ENCODE results near the gene LCE3B.
"Not testable (repeated sequence)": the region's sequence is repeated elsewhere in the genome, so short reads cannot be mapped to it uniquely, and the experiment has no call there.

LCE3B gene, protein sequence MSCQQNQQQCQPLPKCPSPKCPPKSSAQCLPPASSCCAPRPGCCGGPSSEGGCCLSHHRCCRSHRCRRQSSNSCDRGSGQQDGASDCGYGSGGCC

DNA sequence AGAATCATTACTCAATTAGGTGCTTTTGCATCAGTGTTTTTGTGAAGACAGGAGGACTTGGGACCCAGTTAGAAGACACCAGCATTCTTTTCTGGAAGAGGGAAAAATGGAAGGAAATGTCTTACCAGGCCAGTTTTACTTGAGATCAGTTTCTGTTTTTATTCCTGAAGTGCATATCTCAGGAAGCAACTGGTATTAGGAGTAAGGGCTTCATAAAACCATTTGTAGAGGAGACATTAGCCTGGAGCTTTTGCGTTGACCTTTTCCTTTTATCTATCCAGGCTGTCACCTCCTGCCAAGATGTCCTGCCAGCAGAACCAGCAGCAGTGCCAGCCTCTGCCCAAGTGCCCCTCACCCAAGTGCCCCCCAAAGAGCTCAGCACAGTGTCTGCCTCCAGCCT lies at the start of gene LCE3B:
LCE3B (plus strand) TSS at position 301 of the 400 bp plus-strand sequence; CDS start at position 301, 0 bp downstream.
- in situ Hi-C loops (cut with HindIII; ENCODE audit: low sequenced_read_pairs): no loop called here

GRCh38 chr1:152565115-152565514 lies 48.5 kb upstream of the LCE3B start:
- in situ Hi-C loops (cut with HindIII; ENCODE audit: low sequenced_read_pairs): no loop called here

- in situ Hi-C loops (cut with HindIII; ENCODE audit: low sequenced_read_pairs): no loop called here
Observed at GRCh38 chr1:152565535-152566215, 47.9 kb upstream of the LCE3B start.

GRCh38 chr1:152566681-152567080 lies 46.9 kb upstream of the LCE3B start, which contains the start of gene LCE3E:
Gene LCE3E (minus strand): TSS chr1:152566780. CDS start chr1:152566208, 572 bp downstream.
- in situ Hi-C loops (cut with HindIII; ENCODE audit: low sequenced_read_pairs): no loop called here

DNA sequence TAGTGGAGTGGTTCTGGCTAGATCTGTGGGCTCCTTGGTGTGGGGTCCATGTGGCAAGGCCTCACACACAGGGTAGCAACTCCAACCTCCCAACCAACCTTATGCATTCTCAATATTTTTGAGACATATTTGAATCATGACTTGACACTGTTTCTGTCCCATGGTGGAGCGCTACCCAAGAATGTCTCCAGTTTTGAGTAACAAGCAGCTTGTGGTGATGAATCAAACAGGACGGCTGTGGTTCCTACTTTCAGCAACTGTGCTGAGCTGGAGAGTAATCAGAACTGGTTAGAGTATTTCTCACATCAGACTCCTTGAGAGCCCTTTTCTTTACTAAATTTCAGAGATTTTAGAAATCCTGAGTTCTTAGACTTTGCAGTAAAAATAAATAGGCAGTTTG lies 36.4 kb upstream of the LCE3B start:
- in situ Hi-C loops (cut with HindIII; ENCODE audit: low sequenced_read_pairs): no loop called here

DNA sequence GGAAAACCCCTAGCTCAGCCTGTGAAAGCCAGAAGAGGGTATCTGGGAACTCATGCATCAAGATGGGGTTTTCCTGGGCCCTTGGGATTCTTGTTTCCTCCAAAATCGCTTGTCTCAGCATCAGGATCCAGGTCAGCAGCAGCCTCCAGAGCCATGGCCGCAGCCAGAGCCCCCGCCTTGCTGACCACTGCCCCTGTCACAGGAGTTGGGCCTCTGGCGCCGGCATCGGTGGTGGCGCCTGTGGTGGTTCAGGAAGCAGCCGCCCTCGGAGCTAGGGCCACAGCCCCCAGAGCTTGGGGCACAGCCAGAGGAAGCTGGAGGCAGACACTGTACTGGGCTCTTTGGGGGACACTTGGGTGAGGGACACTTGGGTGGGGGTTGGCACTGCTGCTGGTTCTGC lies 34.1 kb upstream of the LCE3B start:
- in situ Hi-C loops (cut with HindIII; ENCODE audit: low sequenced_read_pairs): not testable (repeated sequence)

DNA sequence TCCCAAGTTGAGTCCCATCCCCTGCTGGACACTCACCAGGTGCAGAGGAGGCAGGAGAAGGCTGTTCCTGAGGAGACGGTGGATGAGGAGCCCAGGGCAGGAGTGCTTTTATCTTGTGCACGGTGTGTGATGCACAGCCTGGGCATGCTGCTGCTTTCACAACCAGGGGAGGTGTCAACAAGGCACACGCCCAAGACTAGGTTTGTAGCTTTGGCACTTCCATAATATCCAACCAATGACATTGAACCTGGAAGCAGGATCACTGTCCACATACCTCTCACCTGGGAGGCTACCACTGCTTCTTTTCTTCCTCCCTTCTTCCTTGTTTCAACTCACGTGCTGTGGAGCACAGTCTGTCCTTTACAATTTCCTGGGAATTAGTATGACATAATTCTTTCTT lies 33.2 kb upstream of the LCE3B start, which contains the start of gene LCE3D:
LCE3D (minus strand) TSS at position 84 of the 400 bp plus-strand sequence. CDS start 580 bp downstream, outside the sequence.
- in situ Hi-C loops (cut with HindIII; ENCODE audit: low sequenced_read_pairs): no loop called here

- in situ Hi-C loops (cut with HindIII; ENCODE audit: low sequenced_read_pairs): no loop called here
Observed at GRCh38 chr1:152582647-152583046, 31.0 kb upstream of the LCE3B start.

GRCh38 chr1:152585586-152585985 lies 28.0 kb upstream of the LCE3B start:
- in situ Hi-C loops (cut with HindIII; ENCODE audit: low sequenced_read_pairs): no loop called here

GRCh38 chr1:152596986-152597385 lies 16.6 kb upstream of the LCE3B start:
- in situ Hi-C loops (cut with HindIII; ENCODE audit: low sequenced_read_pairs): no loop called here

GRCh38 chr1:152599934-152600333 lies 13.7 kb upstream of the LCE3B start, which contains the start of gene LCE3C:
Gene LCE3C (plus strand): TSS chr1:152600234. CDS start chr1:152600732, 498 bp downstream.
- in situ Hi-C loops (cut with HindIII; ENCODE audit: low sequenced_read_pairs): no loop called here

DNA sequence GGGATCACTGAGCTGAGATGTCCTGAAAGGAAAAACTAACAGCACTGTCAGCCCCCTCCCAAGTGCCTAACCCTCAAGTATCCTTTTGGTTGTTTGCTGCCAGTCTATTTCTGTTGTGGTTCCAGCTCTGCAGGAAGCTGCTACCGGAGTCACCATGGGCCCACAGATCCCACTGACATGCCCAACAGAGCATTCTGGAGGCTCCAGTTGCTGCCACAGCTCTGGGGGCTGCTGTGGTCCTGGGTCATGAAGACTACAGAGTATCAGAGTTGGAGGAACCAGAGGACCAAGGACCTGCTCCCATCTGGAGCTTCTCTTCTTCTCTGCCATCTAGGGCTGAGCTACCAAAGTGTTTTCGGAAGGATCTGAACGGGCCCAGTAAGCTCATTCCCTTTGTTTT lies 8.4 kb downstream of the LCE3B start:
- in situ Hi-C loops (cut with HindIII; ENCODE audit: low sequenced_read_pairs): no loop called here

GRCh38 chr1:152622803-152623202 lies 9.2 kb downstream of the LCE3B start, which contains the start of gene LCE3A:
Gene LCE3A (minus strand): TSS chr1:152623103. CDS start chr1:152623103, 0 bp downstream.
- in situ Hi-C loops (cut with HindIII; ENCODE audit: low sequenced_read_pairs): no loop called here

GRCh38 chr1:152623203-152623844 lies 9.7 kb downstream of the LCE3B start:
- in situ Hi-C loops (cut with HindIII; ENCODE audit: low sequenced_read_pairs): no loop called here

DNA sequence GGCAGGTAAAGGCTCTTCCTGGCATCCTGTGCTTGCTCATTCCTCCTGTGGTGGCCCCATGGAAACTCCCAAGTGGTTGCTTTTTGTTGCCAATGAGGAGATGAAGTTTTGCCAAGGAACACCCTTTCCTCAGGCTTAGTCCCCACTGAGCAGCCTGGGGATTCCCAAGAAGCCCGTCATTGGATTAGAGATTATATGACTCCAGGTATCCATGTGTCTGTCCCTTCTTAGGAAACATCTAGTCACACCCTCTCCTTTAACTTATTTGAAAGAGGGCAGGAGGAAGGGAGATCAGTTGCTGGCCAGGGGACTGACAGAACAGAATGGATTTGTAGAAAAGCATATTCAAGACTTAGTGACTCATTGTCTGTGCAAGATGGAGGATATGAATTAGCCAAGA lies 13.1 kb downstream of the LCE3B start:
- in situ Hi-C loops (cut with HindIII; ENCODE audit: low sequenced_read_pairs): no loop called here

DNA sequence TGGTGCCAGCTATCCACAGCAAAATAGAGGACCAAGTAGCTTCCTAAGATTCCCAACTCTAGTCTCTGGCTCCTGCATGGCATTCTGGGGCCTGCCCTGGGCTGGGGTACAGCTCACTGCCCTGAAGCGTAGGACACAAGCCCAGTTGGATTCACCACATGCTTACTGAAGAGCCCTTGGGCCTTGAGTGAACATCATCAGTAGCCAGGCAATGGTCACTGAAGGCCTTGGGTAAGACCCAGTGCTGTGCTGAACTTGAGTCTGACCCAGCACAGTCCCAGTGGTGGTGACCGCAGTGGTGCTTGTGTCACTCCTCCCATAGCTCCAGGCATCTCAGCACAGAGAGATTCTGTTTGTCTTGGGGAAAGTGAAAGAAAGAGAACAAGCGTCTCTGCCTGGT lies 17.0 kb downstream of the LCE3B start:
- in situ Hi-C loops (cut with HindIII; ENCODE audit: low sequenced_read_pairs): no loop called here

- in situ Hi-C loops (cut with HindIII; ENCODE audit: low sequenced_read_pairs): no loop called here
Observed at GRCh38 chr1:152640351-152640750, 26.7 kb downstream of the LCE3B start.

GRCh38 chr1:152643945-152644344 lies 30.3 kb downstream of the LCE3B start:
- in situ Hi-C loops (cut with HindIII; ENCODE audit: low sequenced_read_pairs): no loop called here

GRCh38 chr1:152645146-152645545 lies 31.5 kb downstream of the LCE3B start:
- in situ Hi-C loops (cut with HindIII; ENCODE audit: low sequenced_read_pairs): no loop called here

- in situ Hi-C loops (cut with HindIII; ENCODE audit: low sequenced_read_pairs): no loop called here
Observed at GRCh38 chr1:152646656-152647055, 33.0 kb downstream of the LCE3B start.

DNA sequence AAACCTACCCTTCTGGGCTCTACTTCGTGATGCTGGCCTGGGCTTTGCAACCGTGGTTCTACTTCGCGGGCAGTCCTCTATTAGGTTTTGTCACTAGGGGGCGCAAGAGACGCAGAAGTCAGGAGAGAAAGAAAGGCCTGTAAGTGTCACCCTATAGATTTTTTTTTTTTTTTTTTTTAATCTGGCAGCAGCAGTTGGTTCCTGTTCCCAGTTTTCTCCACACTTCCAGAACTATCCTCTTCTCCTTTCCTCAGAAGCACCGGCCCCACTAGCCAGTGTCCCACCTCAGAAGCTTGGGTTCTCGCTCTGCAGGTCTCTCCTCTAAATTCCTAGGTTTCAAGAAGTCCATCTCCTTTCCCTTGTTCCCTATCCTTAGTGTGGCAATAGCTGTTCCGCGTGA lies 40.5 kb downstream of the LCE3B start:
- in situ Hi-C loops (cut with HindIII; ENCODE audit: low sequenced_read_pairs): no loop called here

GRCh38 chr1:152656459-152656858 lies 42.8 kb downstream of the LCE3B start:
- in situ Hi-C loops (cut with HindIII; ENCODE audit: low sequenced_read_pairs): no loop called here
